Measurements from ENCODE around the gene SPACA6. TPM values are rescaled to one million over a fixed set of nuclear protein-coding genes. Genes with fewer than 3 reads are reported as not detected.

SPACA6 gene
- polyA plus RNA-seq, 4 donors: 4.1 to 6.6 TPM; not detected in 2

GRCh38 chr19:51691584-51692428, 1.3 kb upstream of the SPACA6 start:
- Histone ChIP-seq H3K36me3 (ENCODE audit: control insufficient read depth in 3 of 3, insufficient read depth in 2 of 3, low read depth in 1 of 3, low read length in 3 of 3) (peaks cover 0 to 46% (median 0%) of the 10 kb centered on the region in 3 donors), H3K27me3 (ENCODE audit: control insufficient read depth in 3 of 3, insufficient read depth in 3 of 3, low read length in 3 of 3) (no peaks in the 10 kb centered on the region), H3K4me1 (ENCODE audit: control insufficient read depth in 3 of 3, insufficient read depth in 2 of 3, low read depth in 1 of 3, low read length in 2 of 3) (peaks cover 0 to 16% (median 0%) of the 10 kb centered on the region in 3 donors), H3K4me3 (ENCODE audit: low read depth in 1 of 3, low read length in 3 of 3) (peak overlapping the region in 1 of 3 donors; percentile 73), H3K9me3 (ENCODE audit: control insufficient read depth in 2 of 2, insufficient read depth in 1 of 2, low read depth in 1 of 2, low read length in 1 of 2) (no peaks in the 10 kb centered on the region), H3K27ac (ENCODE audit: low read depth in 1 of 3, low read length in 2 of 3) (peak overlapping the region in 1 of 3 donors; percentile 75)
- 41 to 47% (median 41%) methylated on average over 11 to 12 of the region's 12 CpGs for WGBS, 3 donors
- no peak for FAIRE-seq
- DNase-seq: peak in 1 of 2 donors; percentile 15

- Histone ChIP-seq H3K9me3 (ENCODE audit: control insufficient read depth in 2 of 2, insufficient read depth in 1 of 2, low read depth in 1 of 2, low read length in 1 of 2) (no peaks in the 10 kb centered on the region), H3K4me1 (ENCODE audit: control insufficient read depth in 3 of 3, insufficient read depth in 2 of 3, low read depth in 1 of 3, low read length in 2 of 3) (peaks cover 0 to 14% (median 0%) of the 10 kb centered on the region in 3 donors), H3K4me3 (ENCODE audit: low read depth in 1 of 3, low read length in 3 of 3) (no peak overlapping the region), H3K27me3 (ENCODE audit: control insufficient read depth in 3 of 3, insufficient read depth in 3 of 3, low read length in 3 of 3) (no peaks in the 10 kb centered on the region), H3K36me3 (ENCODE audit: control insufficient read depth in 3 of 3, insufficient read depth in 2 of 3, low read depth in 1 of 3, low read length in 3 of 3) (peaks cover 0 to 52% (median 0%) of the 10 kb centered on the region in 3 donors), H3K27ac (ENCODE audit: low read depth in 1 of 3, low read length in 2 of 3) (no peak overlapping the region)
- FAIRE-seq (no peak), DNase-seq (no peak)
- WGBS, 3 donors: 77 to 85% (median 82%) methylated on average over 13 to 18 of the region's 18 CpGs
Measured at GRCh38 chr19:51692468-51692867, 662 bp upstream of the SPACA6 start.

GRCh38 chr19:51693819-51694218, 689 bp downstream of the SPACA6 start:
- 46 to 76% (median 64%) methylated on average over 2 of the region's 2 CpGs for WGBS, 3 donors
- peaks cover 0 to 5% (median 0%) of the 10 kb centered on the region in 3 donors for H3K4me1 ChIP-seq (ENCODE audit: control insufficient read depth in 3 of 3, insufficient read depth in 2 of 3, low read depth in 1 of 3, low read length in 2 of 3)
- no peak overlapping the region for H3K27ac ChIP-seq (ENCODE audit: low read depth in 1 of 3, low read length in 2 of 3)
- H3K27me3 ChIP-seq (ENCODE audit: control insufficient read depth in 3 of 3, insufficient read depth in 3 of 3, low read length in 3 of 3): no peaks in the 10 kb centered on the region
- DNase-seq (no peak), FAIRE-seq (no peak)
- H3K4me3 ChIP-seq (ENCODE audit: low read depth in 1 of 3, low read length in 3 of 3): no peak overlapping the region
- peaks cover 0 to 64% (median 0%) of the 10 kb centered on the region in 3 donors for H3K36me3 ChIP-seq (ENCODE audit: control insufficient read depth in 3 of 3, insufficient read depth in 2 of 3, low read depth in 1 of 3, low read length in 3 of 3)
- no peaks in the 10 kb centered on the region for H3K9me3 ChIP-seq (ENCODE audit: control insufficient read depth in 2 of 2, insufficient read depth in 1 of 2, low read depth in 1 of 2, low read length in 1 of 2)

- Histone ChIP-seq H3K4me1 (ENCODE audit: control insufficient read depth in 3 of 3, insufficient read depth in 2 of 3, low read depth in 1 of 3, low read length in 2 of 3) (peaks cover 0 to 5% (median 0%) of the 10 kb centered on the region in 3 donors), H3K27ac (ENCODE audit: low read depth in 1 of 3, low read length in 2 of 3) (no peak overlapping the region), H3K36me3 (ENCODE audit: control insufficient read depth in 3 of 3, insufficient read depth in 2 of 3, low read depth in 1 of 3, low read length in 3 of 3) (peaks cover 0 to 66% (median 0%) of the 10 kb centered on the region in 3 donors), H3K9me3 (ENCODE audit: control insufficient read depth in 2 of 2, insufficient read depth in 1 of 2, low read depth in 1 of 2, low read length in 1 of 2) (no peaks in the 10 kb centered on the region), H3K4me3 (ENCODE audit: low read depth in 1 of 3, low read length in 3 of 3) (no peak overlapping the region), H3K27me3 (ENCODE audit: control insufficient read depth in 3 of 3, insufficient read depth in 3 of 3, low read length in 3 of 3) (no peaks in the 10 kb centered on the region)
- no peak for DNase-seq
- 82 to 84% (median 82%) methylated on average over 10 of the region's 10 CpGs for WGBS, 3 donors
- FAIRE-seq: no peak
Measured at GRCh38 chr19:51694318-51695085, 1.4 kb downstream of the SPACA6 start.

- Histone ChIP-seq H3K4me3 (ENCODE audit: low read depth in 1 of 3, low read length in 3 of 3) (no peak overlapping the region), H3K27me3 (ENCODE audit: control insufficient read depth in 3 of 3, insufficient read depth in 3 of 3, low read length in 3 of 3) (no peaks in the 10 kb centered on the region), H3K27ac (ENCODE audit: low read depth in 1 of 3, low read length in 2 of 3) (no peak overlapping the region), H3K4me1 (ENCODE audit: control insufficient read depth in 3 of 3, insufficient read depth in 2 of 3, low read depth in 1 of 3, low read length in 2 of 3) (peaks cover 0 to 5% (median 0%) of the 10 kb centered on the region in 3 donors), H3K9me3 (ENCODE audit: control insufficient read depth in 2 of 2, insufficient read depth in 1 of 2, low read depth in 1 of 2, low read length in 1 of 2) (no peaks in the 10 kb centered on the region), H3K36me3 (ENCODE audit: control insufficient read depth in 3 of 3, insufficient read depth in 2 of 3, low read depth in 1 of 3, low read length in 3 of 3) (peaks cover 0 to 69% (median 0%) of the 10 kb centered on the region in 3 donors)
- FAIRE-seq (no peak), DNase-seq (no peak)
- 81 to 91% (median 88%) methylated on average over 9 of the region's 9 CpGs for WGBS, 3 donors
Measured at GRCh38 chr19:51695088-51695487, 2.0 kb downstream of the SPACA6 start.

- DNase-seq: no peak
- WGBS, 3 donors: 82 to 88% (median 87%) methylated on average over 14 of the region's 14 CpGs
- Histone ChIP-seq H3K27ac (ENCODE audit: low read depth in 1 of 3, low read length in 2 of 3) (no peak overlapping the region), H3K4me1 (ENCODE audit: control insufficient read depth in 3 of 3, insufficient read depth in 2 of 3, low read depth in 1 of 3, low read length in 2 of 3) (peaks cover 0 to 5% (median 0%) of the 10 kb centered on the region in 3 donors), H3K9me3 (ENCODE audit: control insufficient read depth in 2 of 2, insufficient read depth in 1 of 2, low read depth in 1 of 2, low read length in 1 of 2) (no peaks in the 10 kb centered on the region), H3K4me3 (ENCODE audit: low read depth in 1 of 3, low read length in 3 of 3) (no peak overlapping the region), H3K36me3 (ENCODE audit: control insufficient read depth in 3 of 3, insufficient read depth in 2 of 3, low read depth in 1 of 3, low read length in 3 of 3) (peaks cover 0 to 69% (median 0%) of the 10 kb centered on the region in 3 donors), H3K27me3 (ENCODE audit: control insufficient read depth in 3 of 3, insufficient read depth in 3 of 3, low read length in 3 of 3) (no peaks in the 10 kb centered on the region)
- no peak for FAIRE-seq
Measured at GRCh38 chr19:51695702-51696315, 2.7 kb downstream of the SPACA6 start.

- DNase-seq (no peak), FAIRE-seq (no peak)
- Histone ChIP-seq H3K27ac (ENCODE audit: low read depth in 1 of 3, low read length in 2 of 3) (no peak overlapping the region), H3K4me3 (ENCODE audit: low read depth in 1 of 3, low read length in 3 of 3) (no peak overlapping the region), H3K9me3 (ENCODE audit: control insufficient read depth in 2 of 2, insufficient read depth in 1 of 2, low read depth in 1 of 2, low read length in 1 of 2) (no peaks in the 10 kb centered on the region), H3K36me3 (ENCODE audit: control insufficient read depth in 3 of 3, insufficient read depth in 2 of 3, low read depth in 1 of 3, low read length in 3 of 3) (peaks cover 0 to 73% (median 0%) of the 10 kb centered on the region in 3 donors), H3K27me3 (ENCODE audit: control insufficient read depth in 3 of 3, insufficient read depth in 3 of 3, low read length in 3 of 3) (no peaks in the 10 kb centered on the region), H3K4me1 (ENCODE audit: control insufficient read depth in 3 of 3, insufficient read depth in 2 of 3, low read depth in 1 of 3, low read length in 2 of 3) (peaks cover 0 to 11% (median 0%) of the 10 kb centered on the region in 3 donors)
- WGBS, 3 donors: 80 to 89% (median 84%) methylated on average over 3 of the region's 3 CpGs
Measured at GRCh38 chr19:51696606-51697005, 3.5 kb downstream of the SPACA6 start.

GRCh38 chr19:51697169-51697776, 4.1 kb downstream of the SPACA6 start:
- Histone ChIP-seq H3K27me3 (ENCODE audit: control insufficient read depth in 3 of 3, insufficient read depth in 3 of 3, low read length in 3 of 3) (no peaks in the 10 kb centered on the region), H3K27ac (ENCODE audit: low read depth in 1 of 3, low read length in 2 of 3) (no peak overlapping the region), H3K4me1 (ENCODE audit: control insufficient read depth in 3 of 3, insufficient read depth in 2 of 3, low read depth in 1 of 3, low read length in 2 of 3) (peaks cover 0 to 10% (median 0%) of the 10 kb centered on the region in 3 donors), H3K9me3 (ENCODE audit: control insufficient read depth in 2 of 2, insufficient read depth in 1 of 2, low read depth in 1 of 2, low read length in 1 of 2) (no peaks in the 10 kb centered on the region), H3K36me3 (ENCODE audit: control insufficient read depth in 3 of 3, insufficient read depth in 2 of 3, low read depth in 1 of 3, low read length in 3 of 3) (peaks cover 0 to 75% (median 0%) of the 10 kb centered on the region in 3 donors), H3K4me3 (ENCODE audit: low read depth in 1 of 3, low read length in 3 of 3) (no peak overlapping the region)
- DNase-seq (no peak), FAIRE-seq (no peak)
- WGBS, 3 donors: 73 to 82% (median 81%) methylated on average over 9 of the region's 9 CpGs
